HG03139 (cell line): ENCODE results near the gene DCUN1D5.

Experiments used
- ATAC-seq: cut with Tn5 transposase; IDR thresholded peaks from one replicate; pipeline ENCODE4 v1.9.1; 2021; ENCODE audit not compliant: unreplicated experiment

The DCUN1D5 gene

GRCh38 chr11:103055221-103055890, 36.6 kb downstream of the DCUN1D5 start:
- ATAC-seq, result no peak

- ATAC-seq, result no peak
These were observed 38.0 kb downstream of the DCUN1D5 start for GRCh38 chr11:103053997-103054396.

GRCh38 chr11:103051981-103052380, 40.0 kb downstream of the DCUN1D5 start:
- no peak for ATAC-seq

- no peak for ATAC-seq
These were observed 40.7 kb downstream of the DCUN1D5 start for GRCh38 chr11:103051151-103051801.

- ATAC-seq, result no peak
These were observed 41.6 kb downstream of the DCUN1D5 start for GRCh38 chr11:103050351-103050750.

- no peak for ATAC-seq
These were observed 44.1 kb downstream of the DCUN1D5 start for GRCh38 chr11:103047837-103048236.

- ATAC-seq, result no peak
These were observed 47.9 kb downstream of the DCUN1D5 start for GRCh38 chr11:103043826-103044678.

GRCh38 chr11:103042161-103042560, 49.8 kb downstream of the DCUN1D5 start:
- no peak for ATAC-seq

- peak; percentile 97 for ATAC-seq
These were observed 56.0 kb downstream of the DCUN1D5 start for GRCh38 chr11:103035791-103036434.

- ATAC-seq, result no peak
These were observed 56.7 kb downstream of the DCUN1D5 start for GRCh38 chr11:103035216-103035615.

- no peak for ATAC-seq
These were observed 60.1 kb downstream of the DCUN1D5 start for GRCh38 chr11:103031834-103032233.

- no peak for ATAC-seq
These were observed 62.6 kb downstream of the DCUN1D5 start for GRCh38 chr11:103029401-103029800.

- ATAC-seq, result peak; percentile 84
These were observed 63.5 kb downstream of the DCUN1D5 start for GRCh38 chr11:103028304-103029020.

- no peak for ATAC-seq
These were observed 67.9 kb downstream of the DCUN1D5 start for GRCh38 chr11:103024086-103024485.

- ATAC-seq, result no peak
These were observed 75.9 kb downstream of the DCUN1D5 start for GRCh38 chr11:103016031-103016430.

- ATAC-seq, result no peak
These were observed 78.5 kb downstream of the DCUN1D5 start for GRCh38 chr11:103013421-103013820.
